Peyer's patch (tissue), 4 donors: Measurements from ENCODE around the gene MTG2. TPM values are rescaled to one million over a fixed set of nuclear protein-coding genes. Genes with fewer than 3 reads are reported as not detected.

Experiments used
- DNase-seq, 3 donors: peaks; one replicate each; pipeline ENCODE4 v3.0.0-alpha.2; 2017 to 2019
- H3K27ac ChIP-seq, 4 donors: fragments of 200-600 bp; sonication (generic); one replicate each; pipeline ENCODE4 v1.5.1; 2016 to 2019
- H3K27me3 ChIP-seq, 2 donors: fragments of 200-600 bp; sonication (generic); one replicate each; pipeline ENCODE4 v1.5.1; 2019
- H3K36me3 ChIP-seq, 3 donors: fragments of 200-600 bp; sonication (generic); one replicate each; pipeline ENCODE4 v1.5.1; 2016 to 2019
- H3K4me1 ChIP-seq, 4 donors: fragments of 200-600 bp; sonication (generic); one replicate each; pipeline ENCODE4 v1.5.1; 2016 to 2019
- H3K4me3 ChIP-seq, 4 donors: fragments of 200-600 bp; sonication (generic); 1 replicate in 3 of 4; 2 replicates in 1 of 4; pipeline ENCODE4 v1.5.1; 2016 to 2019; ENCODE audit warnings: mild to moderate bottlenecking in 1 of 4
- H3K9me3 ChIP-seq, 4 donors: fragments of 200-600 bp; sonication (generic); one replicate each; pipeline ENCODE4 v1.5.1; 2016 to 2019; ENCODE audit warnings: mild to moderate bottlenecking in 1 of 4
- CTCF ChIP-seq, 6 experiments: fragments of 450-650 bp in 4 of 6; fragments of 200-600 bp in 2 of 6; sonication (generic) in 1 of 6; IDR thresholded peaks; one replicate each; pipeline ENCODE4 v1.5.1; 2017 to 2019; ENCODE audit warnings: antibody characterized with exemption in 6 of 6, mild to moderate bottlenecking in 3 of 6, moderate library complexity in 1 of 6
- POLR2A ChIP-seq, 2 donors: fragments of 450-650 bp; IDR thresholded peaks; one replicate each; pipeline ENCODE4 v1.5.1; 2017; ENCODE audit warnings: antibody characterized with exemption in 2 of 2, mild to moderate bottlenecking in 2 of 2, moderate library complexity in 2 of 2
- total RNA-seq, 4 donors: library from RNA; depleted of rRNA; stranded (reverse); fragments of >200 nt; gene quantifications; one replicate each; pipeline ENCODE4 v1.1.0, GENCODE V29; 2016

Gene MTG2
- total RNA-seq, 4 donors from 2014 or later = 23.1 to 62.2 (median 31.6) TPM

DNA sequence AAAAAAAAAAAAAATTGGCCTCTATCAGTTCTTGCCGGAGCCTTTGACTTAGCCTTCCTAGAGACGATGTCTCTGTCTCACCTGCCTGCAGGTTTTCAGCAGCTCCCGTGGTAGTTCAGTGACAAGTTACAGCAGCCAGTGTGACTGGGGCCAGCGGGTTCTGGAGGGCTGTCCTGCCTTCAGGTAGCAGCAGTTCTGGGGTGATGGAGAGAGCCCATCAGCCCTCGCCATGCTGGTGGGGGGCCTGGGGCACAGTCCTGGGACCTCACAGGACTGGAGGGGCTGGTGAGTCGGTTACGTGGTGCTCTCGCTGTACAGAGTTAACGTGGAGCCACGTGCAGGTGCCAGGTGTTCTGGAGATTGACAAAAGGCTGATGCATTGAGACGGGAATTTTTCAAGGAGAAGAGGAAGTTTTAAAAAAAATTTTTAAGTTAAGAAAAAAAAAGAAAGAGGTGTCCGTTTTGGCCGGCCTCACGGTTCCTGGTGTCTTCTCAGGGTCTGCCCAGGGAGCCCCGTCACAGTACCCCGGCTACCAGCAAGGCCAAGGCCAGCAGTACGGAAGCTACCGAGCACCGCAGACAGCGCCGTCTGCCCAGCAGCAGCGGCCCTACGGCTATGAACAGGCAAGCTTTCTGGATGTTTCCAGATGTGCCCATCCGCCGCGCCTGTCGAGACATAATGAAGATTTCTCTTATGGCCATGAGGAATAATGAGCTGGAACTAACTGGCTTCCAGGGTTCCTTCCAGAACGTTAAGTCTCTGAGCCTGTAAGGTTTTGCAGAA, 8.6 kb upstream of the MTG2 start:
- no peaks in the 10 kb centered on the region for H3K27me3 ChIP-seq
- H3K4me1 ChIP-seq = no peaks in the 10 kb centered on the region
- no peak for DNase-seq
- peaks cover 0 to 30% (median 0%) of the 10 kb centered on the region in 3 donors for H3K36me3 ChIP-seq
- no peaks in the 10 kb centered on the region for H3K9me3 ChIP-seq
- no peak overlapping the region for H3K4me3 ChIP-seq
- TF ChIP-seq CTCF (IDR thresholded peaks at IDR 0.05) (no peak), POLR2A (IDR thresholded peaks at IDR 0.05) (no peak)
- no peak overlapping the region for H3K27ac ChIP-seq

DNA sequence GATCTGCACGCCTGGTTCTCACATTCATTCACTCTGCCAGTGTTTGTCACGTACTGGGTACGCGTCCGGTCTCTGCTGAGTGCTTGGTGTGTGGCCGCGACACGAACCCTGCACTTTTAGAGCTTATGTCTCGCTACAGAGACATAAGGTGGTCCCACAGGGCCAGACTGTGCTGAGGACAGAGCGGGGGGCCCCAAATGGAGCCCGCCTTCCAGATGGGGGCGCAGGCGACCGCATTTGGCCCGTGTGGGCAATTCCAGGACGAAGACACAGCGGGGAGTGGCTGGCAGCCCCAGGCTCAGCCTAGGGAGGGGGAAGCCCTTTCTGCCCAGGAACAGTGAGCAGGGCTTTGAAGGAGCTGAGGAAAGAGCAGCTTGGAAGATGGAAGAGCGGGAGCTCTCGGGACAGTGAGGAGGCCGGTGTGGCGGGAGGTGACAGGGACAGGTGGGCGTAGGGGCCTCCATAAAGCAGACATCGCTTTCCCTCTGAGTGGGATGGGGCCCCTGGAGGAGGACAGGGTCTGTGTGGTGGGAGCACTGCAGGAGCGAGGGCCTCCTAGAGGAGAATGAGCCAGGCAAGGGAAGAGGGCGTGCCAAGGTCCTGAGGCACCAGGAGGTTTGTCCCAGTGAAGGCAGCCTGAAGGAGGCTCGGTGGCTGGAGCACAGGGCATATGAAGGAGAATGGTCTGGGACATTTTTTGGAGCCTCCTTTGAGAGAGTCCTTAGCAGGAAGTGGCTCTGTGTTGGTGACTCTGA, 7.8 kb upstream of the MTG2 start:
- Histone ChIP-seq H3K36me3 (peaks cover 0 to 32% (median 0%) of the 10 kb centered on the region in 3 donors), H3K27ac (no peak overlapping the region), H3K27me3 (no peaks in the 10 kb centered on the region), H3K9me3 (no peaks in the 10 kb centered on the region), H3K4me1 (no peaks in the 10 kb centered on the region), H3K4me3 (no peak overlapping the region)
- peak in 1 of 3 donors; percentile 18 for DNase-seq
- TF ChIP-seq POLR2A (IDR thresholded peaks at IDR 0.05) (no peak), CTCF (IDR thresholded peaks at IDR 0.05) (no peak)

DNA sequence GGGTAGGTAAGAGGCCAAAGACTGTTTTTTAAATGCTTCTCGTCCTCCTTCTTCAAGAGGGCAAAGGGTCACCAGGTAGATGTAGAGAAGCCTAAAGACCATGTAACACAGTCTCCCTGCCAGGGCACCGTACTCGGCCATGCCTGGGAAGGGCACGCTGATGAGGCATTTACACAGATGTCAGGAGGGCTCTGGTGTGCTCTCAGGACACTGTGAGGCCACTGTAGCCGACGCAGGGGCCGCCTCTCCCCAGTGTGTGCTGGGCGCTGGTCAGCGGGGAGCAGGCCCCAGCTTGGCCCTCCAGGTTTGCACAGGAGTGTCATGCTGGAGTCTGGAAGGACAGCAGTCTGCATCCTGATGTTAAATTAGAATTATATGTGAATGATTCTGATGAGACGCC, 7.1 kb upstream of the MTG2 start:
- H3K4me1 ChIP-seq = no peaks in the 10 kb centered on the region
- H3K9me3 ChIP-seq = no peaks in the 10 kb centered on the region
- H3K27me3 ChIP-seq = no peaks in the 10 kb centered on the region
- H3K27ac ChIP-seq = no peak overlapping the region
- TF ChIP-seq POLR2A (IDR thresholded peaks at IDR 0.05) = no peak
- no peak for TF ChIP-seq CTCF (IDR thresholded peaks at IDR 0.05)
- H3K4me3 ChIP-seq = no peak overlapping the region
- peak in 1 of 3 donors; percentile 21 for DNase-seq
- H3K36me3 ChIP-seq = peaks cover 0 to 34% (median 0%) of the 10 kb centered on the region in 3 donors

GRCh38 chr20:62176866-62177265, 6.0 kb upstream of the MTG2 start:
- Histone ChIP-seq H3K36me3 (peaks cover 0 to 34% (median 0%) of the 10 kb centered on the region in 3 donors), H3K4me1 (peaks cover 0 to 3% (median 0%) of the 10 kb centered on the region in 4 donors), H3K4me3 (no peak overlapping the region), H3K27me3 (no peaks in the 10 kb centered on the region), H3K27ac (no peak overlapping the region), H3K9me3 (no peaks in the 10 kb centered on the region)
- no peak for TF ChIP-seq POLR2A (IDR thresholded peaks at IDR 0.05)
- TF ChIP-seq CTCF (IDR thresholded peaks at IDR 0.05) = no peak
- DNase-seq = peak in 1 of 3 donors; percentile 25

- H3K9me3 ChIP-seq = no peaks in the 10 kb centered on the region
- peaks cover 0 to 34% (median 0%) of the 10 kb centered on the region in 3 donors for H3K36me3 ChIP-seq
- no peaks in the 10 kb centered on the region for H3K27me3 ChIP-seq
- no peak overlapping the region for H3K27ac ChIP-seq
- no peak for TF ChIP-seq CTCF (IDR thresholded peaks at IDR 0.05)
- TF ChIP-seq POLR2A (IDR thresholded peaks at IDR 0.05) = no peak
- peaks cover 0 to 6% (median 2%) of the 10 kb centered on the region in 4 donors for H3K4me1 ChIP-seq
- peak in 1 of 3 donors; percentile 21 for DNase-seq
- no peak overlapping the region for H3K4me3 ChIP-seq
Measured at GRCh38 chr20:62177307-62177706, 5.5 kb upstream of the MTG2 start.
